Stomach (tissue), 4 donors: Measurements from ENCODE around the gene CMIP.

Experiments
- CTCF ChIP-seq, 7 experiments: fragments of 450-650 bp in 4 of 7; fragments of 200-600 bp in 3 of 7; sonication (generic) in 3 of 7; IDR thresholded peaks; one replicate each; pipeline ENCODE4 v1.5.1; 2016 to 2019; ENCODE audit warnings: antibody characterized with exemption in 7 of 7, control low read depth in 2 of 7, mild to moderate bottlenecking in 1 of 7
- EP300 ChIP-seq: sonication (generic); formaldehyde crosslinking; IDR thresholded peaks from one replicate; pipeline ENCODE4 v1.6.1; 2017; ENCODE audit warnings: antibody characterized with exemption

GRCh38 chr16:81681311-81681710 lies 236.7 kb downstream of the CMIP start:
- no peak for TF ChIP-seq CTCF (IDR thresholded peaks at IDR 0.05)
- TF ChIP-seq EP300 = no peak
